ENCODE data around the gene ITGAL.
"Not testable (repeated sequence)": the region's sequence is repeated elsewhere in the genome, so short reads cannot be mapped to it uniquely, and the experiment has no call there.

The ITGAL gene

DNA sequence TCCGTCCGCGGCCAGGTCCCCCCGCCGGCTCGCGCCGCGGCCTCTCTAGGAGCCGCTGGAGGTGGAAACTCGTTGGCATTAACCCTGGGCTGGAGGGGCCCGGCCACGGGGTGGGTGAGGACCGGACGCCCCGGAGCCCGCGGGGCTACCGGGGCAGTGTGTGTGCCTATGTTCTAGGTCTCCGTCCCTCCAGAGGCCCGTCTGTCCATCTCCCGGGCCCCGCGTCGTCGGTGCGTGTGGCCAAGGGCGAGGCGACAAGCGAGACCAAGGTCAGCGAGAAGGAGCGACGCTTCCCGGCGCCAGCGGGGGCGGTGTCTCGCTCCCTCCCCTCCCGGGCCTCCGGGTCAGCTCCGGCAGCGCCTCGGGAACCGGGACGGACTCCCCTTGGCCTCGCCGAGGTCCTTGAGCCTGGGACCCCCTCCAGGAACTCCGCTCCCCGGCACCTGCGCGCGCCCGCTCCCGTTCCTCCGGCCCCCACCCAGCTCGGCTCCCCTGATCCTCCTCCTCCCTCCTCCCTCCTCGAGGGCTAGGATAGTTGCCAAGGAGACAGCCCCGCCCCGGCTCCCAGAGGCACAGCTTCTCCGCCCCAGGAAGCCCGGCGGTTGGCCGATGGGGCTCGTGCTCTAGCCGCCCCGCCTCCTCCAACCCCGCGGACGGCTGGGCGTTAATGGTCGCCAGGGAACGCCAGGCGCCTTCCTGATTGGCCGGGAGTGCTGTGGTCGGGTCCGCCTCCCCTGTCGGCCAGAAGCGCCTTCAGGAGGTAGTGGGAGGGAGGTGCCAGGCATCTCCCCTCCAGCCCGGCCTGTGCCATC is 54.5 kb downstream of the ITGAL start:
- peak; percentile 99 for DNase-seq

DNA sequence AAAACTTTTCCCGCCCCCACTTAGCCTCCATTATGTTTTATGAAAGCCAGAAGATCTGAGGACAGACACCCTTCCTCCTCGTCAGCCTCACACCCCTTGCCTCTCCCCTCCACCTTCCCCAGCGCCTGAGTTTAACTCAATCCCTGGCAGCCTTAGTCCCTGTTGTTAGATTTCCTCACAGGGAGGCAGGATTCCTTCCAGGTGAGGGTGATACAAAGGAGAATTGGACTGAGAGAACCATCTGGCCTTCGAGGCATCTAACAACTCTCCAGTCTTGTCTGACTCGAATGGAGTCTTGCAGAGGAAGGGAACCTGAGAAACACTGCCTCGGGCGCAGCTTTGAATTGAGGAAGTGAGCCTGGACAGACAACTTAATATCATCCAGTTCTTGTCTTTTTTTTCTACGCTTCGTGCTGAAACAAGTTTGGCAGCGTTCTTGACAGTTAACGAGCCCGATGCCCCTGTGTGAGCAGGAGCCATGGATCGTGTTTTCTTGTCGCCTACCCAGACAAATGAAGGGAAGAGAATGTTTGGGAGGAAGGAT is 55.2 kb downstream of the ITGAL start:
- DNase-seq, result no peak

DNA sequence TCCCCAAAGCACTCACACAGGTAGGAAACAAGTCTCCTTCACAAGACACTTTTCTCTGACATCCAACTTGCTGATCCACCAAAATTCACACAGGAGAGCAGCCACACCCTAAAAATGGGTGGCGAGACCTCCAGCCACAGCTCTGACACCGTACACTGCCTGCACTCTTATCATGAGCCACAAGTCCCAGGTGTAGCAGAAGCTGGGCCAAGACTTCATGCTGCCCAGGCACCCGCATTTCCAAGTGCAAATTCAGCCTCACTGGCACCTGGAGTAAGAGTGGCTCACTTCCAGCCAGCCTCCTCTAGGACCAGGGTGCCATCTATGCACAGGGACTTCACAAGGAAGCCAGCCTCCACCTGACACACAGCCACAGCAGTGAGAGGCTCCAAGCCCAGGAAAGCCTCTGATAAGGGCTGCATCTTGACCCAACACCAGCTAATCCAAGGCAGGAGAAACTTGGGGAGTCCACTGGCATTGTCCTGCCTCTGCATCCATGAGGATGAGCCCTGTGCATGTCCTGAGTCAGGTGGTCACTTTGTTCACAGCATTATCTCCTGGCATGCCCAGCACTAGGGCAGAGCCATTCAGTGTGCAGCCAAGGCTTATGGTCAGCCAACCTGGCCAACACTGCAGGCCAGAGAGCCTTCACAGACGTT is 56.4 kb downstream of the ITGAL start:
- no peak for DNase-seq

DNA sequence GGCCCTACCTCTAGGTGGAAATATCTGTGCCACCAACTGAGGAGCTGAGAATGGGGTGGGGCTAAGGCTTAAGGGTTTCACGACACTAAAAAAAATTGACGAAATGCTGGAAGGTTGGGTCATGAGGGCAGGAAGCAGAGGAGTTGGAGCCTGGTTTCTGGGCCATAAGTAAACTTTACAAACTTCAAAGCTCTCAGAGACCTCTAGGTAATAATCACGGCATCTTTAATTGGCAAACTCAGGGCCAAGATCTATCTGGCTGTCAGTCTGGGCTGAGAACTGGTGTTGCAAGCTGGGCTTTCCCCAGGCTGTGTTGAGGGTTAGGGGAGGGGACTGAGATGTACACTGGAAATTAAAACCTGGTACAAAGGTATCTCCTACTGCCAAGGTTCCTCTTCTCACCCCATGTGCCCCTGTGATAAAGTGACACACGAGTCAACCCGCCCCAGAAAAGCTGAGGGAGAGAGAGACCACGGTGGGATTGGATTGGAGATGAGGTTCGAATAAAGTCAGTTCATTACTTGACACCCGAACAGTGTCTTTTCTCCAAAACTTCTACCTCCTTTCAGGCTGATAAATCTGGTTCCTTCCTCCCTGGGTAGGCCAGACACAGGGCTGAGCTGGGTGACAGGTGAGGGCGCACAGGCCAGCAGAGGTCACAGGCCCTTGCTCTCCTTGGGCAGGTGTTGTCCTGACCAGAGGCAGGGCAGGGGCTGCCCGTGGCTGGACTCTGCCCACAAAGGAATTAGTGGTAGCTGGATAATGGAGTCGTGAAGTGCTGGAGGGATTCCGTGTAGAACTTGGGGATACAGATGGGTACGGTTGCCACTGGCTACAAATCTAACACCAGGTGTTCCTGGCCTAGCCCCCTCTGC is 57.9 kb downstream of the ITGAL start:
- DNase-seq, result no peak

DNA sequence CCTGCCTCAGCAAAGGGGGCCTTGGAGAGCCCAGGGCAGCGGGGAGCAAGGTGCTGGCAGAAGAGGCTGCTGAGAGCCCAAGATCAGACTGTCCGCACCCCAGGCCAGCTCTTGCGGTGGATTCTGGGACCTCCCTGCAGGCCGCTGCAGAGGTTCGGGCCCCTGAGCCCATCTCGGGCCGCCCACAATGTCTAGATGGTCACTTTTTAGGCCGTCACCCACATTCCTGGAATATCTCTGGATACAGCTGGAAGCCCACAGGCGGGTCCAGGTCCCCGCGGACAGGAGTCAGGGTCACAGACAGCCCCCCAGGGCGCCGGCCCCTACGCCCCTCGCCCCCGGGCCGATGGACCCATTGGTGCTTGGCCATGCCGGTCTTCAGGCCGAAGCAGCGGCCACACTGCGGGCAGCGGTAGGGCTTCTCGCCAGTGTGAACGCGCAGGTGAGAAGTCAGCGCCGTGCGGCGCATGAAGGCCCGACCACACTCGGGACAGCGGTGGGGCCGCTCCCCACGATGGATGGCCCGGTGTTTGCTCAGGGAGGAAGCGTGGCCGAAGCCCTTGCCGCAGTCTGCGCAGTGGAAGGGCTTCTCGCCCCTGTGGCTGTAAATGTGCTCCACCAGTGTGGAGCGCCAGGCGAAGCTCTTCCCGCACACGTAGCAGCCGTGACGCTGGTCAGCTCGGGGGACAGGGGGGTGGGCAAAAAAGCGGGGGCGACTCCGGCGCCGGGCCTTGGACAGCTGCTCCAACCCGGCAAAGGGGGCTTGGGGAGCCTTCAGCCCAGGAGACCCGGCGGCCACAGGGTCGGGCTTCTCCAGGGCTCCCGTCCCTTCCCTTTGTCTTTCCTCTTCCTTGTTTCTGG is 60.0 kb downstream of the ITGAL start:
- no peak for DNase-seq

DNA sequence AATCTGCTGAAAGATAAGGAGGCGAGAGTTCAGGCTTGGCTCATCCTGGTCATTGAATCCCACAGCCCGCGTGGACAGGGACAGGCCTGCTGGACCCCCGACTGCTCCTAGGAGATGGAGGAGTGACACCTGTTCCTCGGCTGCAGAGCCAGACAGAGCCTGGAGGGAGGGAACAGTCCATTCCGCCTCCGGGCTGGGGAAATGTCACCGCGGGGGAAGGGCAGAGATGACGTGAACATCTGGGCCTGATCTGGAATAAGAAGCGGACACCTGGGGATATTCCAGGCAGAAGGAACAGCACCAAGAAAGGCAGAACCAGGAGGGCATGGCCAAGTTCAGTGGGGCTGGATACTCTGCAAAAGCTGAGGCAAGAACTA is 60.6 kb downstream of the ITGAL start:
- DNase-seq, result no peak

DNA sequence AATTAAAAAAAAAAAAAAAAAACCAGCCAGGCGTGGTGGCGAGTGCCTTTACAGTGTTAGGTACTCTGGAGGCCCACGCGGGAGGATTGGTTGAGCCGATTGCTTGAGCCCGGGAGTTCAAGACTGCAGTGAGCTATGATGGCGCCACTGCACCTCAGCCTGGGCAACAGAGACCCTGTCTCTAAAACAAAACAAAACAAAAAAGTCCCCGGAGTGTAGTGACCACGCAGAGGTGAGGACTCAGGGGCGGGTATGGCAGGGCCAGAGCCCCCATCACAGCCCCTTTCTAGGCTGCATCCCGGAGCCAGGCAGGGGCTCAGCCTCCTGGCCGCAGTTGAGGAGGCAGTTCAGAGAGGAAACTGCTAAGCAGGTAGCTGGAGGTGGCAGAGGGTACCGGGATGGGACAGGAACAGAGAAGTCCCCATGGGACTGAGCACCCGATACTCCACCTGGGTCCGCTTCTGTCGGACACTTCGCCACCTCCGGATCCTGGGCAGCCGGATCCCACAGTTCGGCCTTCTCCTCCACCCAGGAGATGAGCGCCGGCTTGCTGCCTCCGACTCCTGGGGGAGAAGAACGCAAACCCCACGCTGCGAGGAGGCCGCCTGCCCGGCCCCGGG is 61.3 kb downstream of the ITGAL start:
- DNase-seq, result no peak

DNA sequence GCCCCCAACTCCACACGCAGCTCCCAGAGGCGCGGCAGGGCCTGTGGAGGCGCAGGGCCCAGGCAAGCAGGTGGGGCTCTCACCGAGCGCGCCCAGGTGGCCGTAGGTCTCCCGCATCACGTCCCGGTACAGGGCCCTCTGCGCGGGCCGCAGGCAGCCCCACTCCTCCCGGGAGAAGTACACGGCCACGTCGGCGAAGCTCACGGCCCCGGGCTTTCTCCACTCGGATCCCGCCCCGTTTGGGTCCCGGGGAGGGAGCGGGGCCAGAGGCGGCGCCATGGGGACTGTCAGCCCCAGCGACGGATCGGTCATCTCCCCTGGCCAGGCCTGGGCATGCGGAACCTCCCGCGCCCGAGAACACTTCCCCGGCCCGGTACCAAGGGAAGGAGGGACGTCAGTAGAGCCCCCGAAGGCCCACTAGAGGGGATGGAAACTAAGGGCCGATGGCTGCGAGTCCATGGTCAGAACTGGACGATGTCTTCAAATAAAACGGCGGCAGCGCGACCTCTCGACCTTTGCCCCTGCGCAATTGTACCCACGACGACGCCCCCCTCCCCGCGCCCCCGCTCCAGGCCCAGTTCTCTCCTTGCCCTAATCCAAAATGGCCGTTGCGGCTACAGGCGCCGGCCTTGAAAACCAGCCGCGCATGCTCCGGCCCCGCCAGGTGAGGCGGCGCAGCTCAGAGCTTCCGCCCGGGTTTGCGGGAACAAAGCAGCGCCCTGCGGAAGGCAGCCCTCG is 62.0 kb downstream of the ITGAL start, which contains the start of gene ZNF747:
ZNF747 (minus strand) TSS at position 491 of the 738 bp plus-strand sequence; CDS start at position 312, 179 bp downstream.
- peak; percentile 94 for DNase-seq

DNA sequence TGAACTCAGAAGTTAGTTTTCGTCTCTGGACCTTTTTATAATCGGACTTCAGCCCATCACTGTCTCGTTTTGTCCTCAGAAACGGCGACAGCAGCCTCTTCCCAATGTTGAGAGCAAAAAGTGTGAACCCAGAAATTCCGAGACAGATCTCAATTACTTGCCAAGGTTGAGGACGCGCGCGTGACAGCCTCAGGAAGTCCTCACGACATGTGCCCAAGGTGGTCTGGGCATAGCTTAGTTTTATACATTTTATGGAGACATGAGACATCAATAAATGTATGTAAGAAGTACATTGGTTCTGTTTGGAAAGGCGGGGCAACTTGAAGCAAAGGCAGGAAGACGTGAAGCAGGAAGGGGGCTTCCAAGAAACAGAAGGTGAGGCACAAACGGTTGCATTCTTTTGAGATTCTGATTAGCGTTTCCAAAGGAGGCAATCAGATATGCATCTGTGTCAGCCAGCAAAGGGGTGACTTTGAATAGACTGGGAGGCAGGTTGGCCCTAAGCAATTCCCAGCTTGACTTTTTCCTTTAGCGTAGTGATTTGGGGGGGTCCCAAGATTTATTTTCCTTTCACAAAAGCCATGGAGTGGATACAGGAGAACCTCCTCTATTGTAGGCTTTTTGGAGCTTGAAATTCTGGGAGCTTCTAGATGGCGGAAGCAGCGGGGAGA is 62.7 kb downstream of the ITGAL start:
- no peak for DNase-seq

DNA sequence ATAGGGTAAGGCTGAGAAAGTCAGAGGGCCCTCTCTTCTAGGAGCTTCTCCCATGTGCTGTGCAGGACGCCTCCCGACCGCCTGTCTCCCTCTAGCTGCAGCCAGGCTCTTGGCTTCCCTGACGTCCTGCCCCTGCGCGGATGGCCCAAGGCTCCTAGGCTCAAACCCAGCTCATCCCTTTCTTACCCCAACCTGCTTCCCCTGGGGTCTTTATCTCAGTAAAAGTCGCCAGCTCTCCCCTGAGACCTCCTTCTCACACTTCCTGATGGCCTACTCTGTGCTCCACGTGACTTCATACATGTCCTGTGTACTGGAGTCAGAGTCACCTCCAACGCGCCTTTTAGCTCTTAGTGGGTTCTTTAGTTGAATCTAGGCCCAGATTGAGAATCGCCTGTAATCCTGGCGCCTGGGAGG is 63.2 kb downstream of the ITGAL start:
- peak; percentile 73 for DNase-seq

DNA sequence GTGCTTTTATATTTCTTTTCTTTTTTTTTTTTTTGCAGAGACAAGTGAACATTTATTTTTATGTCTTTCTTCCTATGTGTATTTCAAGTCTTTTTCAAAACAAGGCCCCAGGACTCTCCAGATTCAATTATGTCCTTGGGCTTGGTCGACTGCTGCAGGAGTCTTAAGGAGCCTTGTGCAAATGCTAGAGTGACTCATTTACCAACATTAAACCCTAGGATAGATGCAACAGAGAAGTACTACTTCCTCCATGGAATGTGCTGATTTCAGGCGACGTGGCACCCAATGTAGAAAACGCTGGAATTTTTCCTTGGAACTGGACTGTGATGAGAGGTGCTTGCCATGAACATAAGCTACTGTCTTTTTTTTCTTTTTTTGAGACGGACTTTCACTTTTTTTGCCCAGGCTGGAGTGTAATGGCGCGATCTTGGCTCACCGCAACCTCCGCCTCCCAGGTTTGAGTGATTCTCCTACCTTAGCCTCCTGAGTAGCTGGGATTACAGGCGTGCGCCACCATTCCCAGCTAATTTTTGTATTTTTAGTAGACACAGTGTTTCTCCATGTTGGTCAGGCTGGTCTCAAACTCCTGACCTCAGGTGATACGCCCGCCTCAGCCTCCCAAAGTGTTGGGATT is 64.0 kb downstream of the ITGAL start:
- DNase-seq, result not testable (repeated sequence)

DNA sequence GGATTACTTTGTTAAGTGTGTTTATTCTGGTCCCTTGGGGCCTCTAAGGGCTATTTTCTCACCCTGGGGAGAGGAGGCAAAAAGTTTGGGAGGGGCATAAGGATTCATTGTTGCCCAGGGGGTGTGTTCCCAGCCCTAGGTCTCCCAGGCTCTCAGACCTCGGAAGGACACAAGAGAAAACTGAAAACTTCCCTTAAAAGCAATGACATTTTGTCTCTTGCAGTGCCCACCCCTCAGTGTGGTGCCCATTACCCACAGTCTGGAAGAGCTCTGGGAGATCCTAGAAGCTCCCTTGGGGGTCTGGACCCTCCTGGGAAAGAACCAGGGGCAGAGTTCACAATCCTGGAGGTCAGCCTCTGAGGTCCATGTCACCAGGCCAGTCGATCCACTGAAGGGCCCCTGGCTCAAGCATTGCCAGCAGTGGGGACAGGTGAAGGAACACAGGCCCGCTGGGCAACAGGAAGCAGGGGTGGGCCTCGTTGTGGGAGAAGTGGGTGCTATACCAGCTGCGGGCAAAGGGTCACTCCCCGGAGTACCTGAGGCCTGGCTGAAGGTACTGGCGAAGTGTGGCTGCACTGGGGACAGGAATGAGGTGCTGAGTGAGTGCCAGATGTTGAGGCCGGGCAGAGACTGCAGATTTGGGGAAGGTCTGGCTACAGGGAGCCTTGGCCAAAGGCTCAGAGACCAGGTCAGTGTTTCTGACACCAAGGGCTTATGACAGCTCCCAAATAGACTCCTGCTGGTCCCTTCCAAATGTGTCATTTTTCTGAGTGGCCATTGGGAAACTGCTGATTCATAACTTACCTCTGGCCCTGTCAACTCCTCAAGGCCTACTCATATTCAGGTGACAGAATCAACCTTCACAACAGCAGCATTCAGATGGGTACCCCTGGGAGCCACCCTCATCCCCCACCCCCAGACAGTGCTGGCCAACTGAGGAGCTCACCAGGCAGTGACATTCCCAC is 66.7 kb downstream of the ITGAL start:
- DNase-seq, result no peak

DNA sequence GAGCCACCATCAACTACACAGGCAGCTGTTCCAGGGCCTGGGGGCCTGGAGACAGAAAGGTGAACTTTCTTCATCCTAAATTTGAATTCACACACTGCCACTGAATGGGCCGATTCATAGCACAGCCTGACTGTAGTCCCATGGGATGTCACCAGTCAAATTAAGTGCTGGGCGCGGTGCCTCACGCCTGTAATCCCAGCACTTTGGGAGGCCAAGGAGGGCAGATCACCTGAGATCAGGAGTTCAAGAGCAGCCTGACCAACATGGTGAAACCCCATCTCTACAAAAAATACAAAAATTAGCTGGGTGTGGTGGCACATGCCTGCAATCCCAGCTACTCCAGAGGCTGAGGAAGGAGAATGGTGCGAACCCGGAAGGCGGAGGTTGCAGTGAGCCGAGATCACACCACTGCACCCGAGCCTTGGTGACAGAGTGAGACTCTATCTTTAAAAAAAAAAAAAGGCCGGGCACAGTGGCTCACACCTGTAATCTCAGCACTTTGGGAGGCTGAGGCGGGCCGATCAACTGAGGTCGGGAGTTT is 67.5 kb downstream of the ITGAL start:
- DNase-seq, result not testable (repeated sequence)

DNA sequence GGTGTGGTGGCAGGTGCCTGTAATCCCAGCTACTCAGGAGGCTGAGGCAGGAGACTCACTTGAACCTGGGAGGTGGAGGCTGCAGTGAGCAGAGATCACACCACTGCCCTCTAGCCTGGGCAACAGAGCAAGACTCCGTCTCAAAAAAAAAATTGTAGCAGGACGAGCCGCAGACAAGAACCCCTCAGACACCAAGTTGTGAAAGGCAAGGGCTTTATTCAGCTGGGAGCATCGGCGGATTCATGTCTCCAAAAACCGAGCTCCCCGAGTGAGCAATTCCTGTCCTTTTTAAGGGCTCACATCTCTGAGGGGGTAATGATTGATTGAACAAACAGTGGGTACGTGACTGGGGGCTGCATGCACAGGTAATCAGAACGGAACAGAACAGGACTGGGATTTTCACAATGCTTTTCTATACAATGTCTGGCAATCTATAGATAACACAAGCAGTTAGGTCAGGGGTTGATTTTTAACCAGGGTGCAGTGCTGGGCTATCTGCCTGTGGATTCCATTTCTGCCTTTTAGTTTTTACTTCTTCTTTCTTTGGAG is 68.4 kb downstream of the ITGAL start:
- not testable (repeated sequence) for DNase-seq

DNA sequence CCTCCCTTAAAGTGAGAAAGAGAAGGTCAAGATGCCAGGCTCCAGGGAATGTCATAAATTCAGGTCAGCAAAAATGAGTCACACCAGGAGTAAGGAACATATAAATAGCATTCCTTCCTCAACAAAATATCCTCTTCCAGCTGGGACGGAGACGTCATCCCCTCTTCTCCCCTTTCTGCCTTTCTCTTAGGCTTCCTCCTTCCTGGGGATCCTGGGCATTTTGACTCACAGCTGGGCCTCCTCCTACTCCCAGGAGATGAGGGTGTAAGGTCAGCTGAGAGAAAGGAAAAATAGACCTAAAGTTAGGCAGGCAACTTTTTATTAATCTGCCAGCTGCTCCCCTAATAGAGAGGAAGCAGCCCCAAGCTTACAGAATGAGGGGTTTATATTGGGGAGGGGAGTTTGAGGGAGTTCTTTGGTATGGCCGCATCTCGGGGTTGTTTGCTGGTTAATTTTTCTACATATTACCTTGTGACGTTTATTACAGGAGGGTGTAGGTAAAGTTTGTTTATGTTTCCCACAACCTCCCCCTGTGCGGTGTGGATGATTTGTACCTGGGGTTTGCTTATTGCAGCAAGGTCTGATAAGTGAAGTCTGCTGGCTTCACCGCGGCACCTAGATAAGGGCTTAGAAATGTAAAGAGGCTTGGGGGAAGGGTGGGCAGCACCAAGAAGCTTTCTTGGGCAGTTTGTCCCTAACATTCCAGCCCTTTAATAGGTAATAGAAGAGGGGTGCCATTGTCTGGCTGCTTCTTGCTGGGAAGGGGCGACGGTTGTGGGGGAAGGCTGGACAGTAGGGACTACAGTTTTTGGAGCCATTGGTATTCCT is 69.2 kb downstream of the ITGAL start:
- no peak for DNase-seq

DNA sequence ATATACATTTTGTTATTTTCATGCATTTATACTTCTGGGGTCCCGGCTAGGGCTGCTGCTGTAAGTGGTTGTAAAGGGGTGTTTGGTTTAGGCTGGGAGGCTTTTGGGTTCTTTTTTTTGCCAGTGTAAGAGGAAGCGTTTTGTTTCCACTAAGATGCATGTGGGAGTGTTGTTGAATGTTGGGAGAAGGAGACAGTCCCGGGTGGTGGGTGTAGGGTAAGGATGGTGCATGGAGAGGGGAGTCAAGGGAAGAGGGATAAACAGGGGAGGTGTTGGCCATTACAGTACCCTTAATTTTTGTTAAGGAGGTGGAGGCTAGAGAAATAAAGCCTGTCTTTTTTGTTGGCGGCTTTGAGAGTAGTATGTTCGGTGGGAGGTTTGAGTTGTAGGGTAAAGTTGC is 70.5 kb downstream of the ITGAL start:
- no peak for DNase-seq

DNA sequence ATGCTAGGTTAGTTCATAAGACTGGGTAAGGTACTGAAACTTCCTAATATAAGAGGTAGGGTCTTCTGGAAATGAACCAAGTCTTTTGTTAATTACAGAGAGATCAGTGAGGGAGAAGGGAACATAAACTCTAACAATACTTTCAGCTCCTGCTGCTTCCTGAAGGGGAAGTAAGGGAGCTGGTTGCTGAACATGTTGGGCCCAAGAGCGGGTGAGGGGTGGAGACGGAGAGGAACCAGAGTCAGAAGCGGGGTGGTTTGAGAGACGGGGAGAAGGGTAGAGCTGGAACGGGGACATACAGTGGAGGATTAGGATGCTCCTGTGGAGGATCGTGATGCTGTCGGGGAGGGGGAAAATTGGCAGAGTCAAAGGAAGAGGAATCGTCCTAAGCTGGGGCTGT is 73.6 kb downstream of the ITGAL start:
- DNase-seq, result no peak

Measured in right forelimb (tissue), 1 donor.